ENCODE measurements around the gene NCK2.

NCK2 gene

DNA sequence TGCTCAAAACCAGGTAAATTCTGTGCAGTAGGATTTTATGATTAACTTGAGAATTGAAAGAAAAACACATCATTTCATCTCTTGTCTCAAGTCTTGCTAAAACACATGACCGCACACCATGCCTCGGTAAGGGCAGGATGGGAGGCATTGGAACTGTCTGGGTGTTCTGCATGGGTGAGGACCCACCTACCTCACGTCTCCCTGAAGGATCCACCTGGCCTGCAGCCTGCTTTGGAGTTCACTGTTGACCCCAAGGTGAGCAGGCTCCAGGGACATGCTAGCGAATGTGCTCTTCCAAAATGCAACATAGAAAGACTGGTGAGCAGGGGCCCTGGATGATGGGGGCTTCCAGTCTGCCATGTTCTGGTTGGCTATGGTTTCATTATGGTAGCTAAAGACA is 131.5 kb downstream of the NCK2 start:
- DNase-seq (ENCODE audit: low read depth): no peak
- no peak overlapping the region for H3K4me3 ChIP-seq (ENCODE audit: low read depth, low read length)
- no peak for TF ChIP-seq CTCF (IDR thresholded peaks at IDR 0.05; ENCODE audit: low read depth, low read length, missing control alignments)

- no peak overlapping the region for H3K4me3 ChIP-seq (ENCODE audit: low read depth, low read length)
- no peak for TF ChIP-seq CTCF (IDR thresholded peaks at IDR 0.05; ENCODE audit: low read depth, low read length, missing control alignments)
- no peak for DNase-seq (ENCODE audit: low read depth)
Observed at GRCh38 chr2:105877945-105878344, 133.2 kb downstream of the NCK2 start.

DNA sequence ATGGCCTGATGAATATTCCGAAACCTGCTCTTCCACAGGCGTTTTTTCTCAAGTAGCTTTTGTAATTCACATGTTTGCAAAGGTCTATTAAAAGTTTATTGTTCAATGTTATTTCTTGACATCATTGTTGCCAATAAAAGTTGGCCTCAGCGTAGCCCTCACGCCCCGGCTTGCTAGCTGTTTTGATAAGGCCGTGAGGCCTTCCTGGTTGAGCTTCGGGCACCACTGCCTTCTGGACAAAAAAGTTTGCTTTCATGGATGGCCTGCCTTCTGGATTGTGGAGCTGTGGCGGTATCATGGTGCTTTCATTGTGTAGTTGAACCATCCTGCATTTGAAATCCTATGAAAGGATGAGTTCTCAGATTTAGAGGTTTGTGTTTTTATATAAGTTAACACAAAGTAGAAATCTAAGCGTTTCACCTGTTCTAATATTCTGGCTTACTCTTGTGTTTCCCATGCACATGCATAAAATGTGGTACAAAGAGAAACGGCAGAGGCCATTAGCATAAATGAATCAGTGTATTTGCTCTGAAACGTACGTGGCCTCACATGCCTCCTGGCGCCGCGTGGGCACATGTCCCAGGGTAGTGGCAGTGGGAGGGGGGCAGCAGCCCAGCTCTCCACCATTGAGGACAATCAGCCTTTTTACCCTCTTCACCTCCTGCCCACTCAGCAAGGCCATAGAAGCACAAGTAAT is 134.5 kb downstream of the NCK2 start:
- DNase-seq (ENCODE audit: low read depth): no peak
- H3K4me3 ChIP-seq (ENCODE audit: low read depth, low read length): no peak overlapping the region
- TF ChIP-seq CTCF (IDR thresholded peaks at IDR 0.05; ENCODE audit: low read depth, low read length, missing control alignments): no peak

GRCh38 chr2:105879803-105880300 is 135.1 kb downstream of the NCK2 start:
- no peak for TF ChIP-seq CTCF (IDR thresholded peaks at IDR 0.05; ENCODE audit: low read depth, low read length, missing control alignments)
- no peak for DNase-seq (ENCODE audit: low read depth)
- no peak overlapping the region for H3K4me3 ChIP-seq (ENCODE audit: low read depth, low read length)

- no peak for TF ChIP-seq CTCF (IDR thresholded peaks at IDR 0.05; ENCODE audit: low read depth, low read length, missing control alignments)
- no peak overlapping the region for H3K4me3 ChIP-seq (ENCODE audit: low read depth, low read length)
Observed at GRCh38 chr2:105880637-105881036, 135.9 kb downstream of the NCK2 start.

GRCh38 chr2:105881286-105882136 is 136.8 kb downstream of the NCK2 start:
- TF ChIP-seq CTCF (IDR thresholded peaks at IDR 0.05; ENCODE audit: low read depth, low read length, missing control alignments): no peak
- no peak overlapping the region for H3K4me3 ChIP-seq (ENCODE audit: low read depth, low read length)
- DNase-seq (ENCODE audit: low read depth): no peak

More at GRCh38 chr2:105880637-105881036, 135.9 kb downstream of the NCK2 start:
- DNase-seq (ENCODE audit: low read depth): no peak
